ENCODE measurements around the gene XAGE2. TPM values are rescaled to one million over a fixed set of nuclear protein-coding genes. Genes with fewer than 3 reads are reported as not detected.

XAGE2 gene
- total RNA-seq, 4 donors from 2014 or later = not detected

DNA sequence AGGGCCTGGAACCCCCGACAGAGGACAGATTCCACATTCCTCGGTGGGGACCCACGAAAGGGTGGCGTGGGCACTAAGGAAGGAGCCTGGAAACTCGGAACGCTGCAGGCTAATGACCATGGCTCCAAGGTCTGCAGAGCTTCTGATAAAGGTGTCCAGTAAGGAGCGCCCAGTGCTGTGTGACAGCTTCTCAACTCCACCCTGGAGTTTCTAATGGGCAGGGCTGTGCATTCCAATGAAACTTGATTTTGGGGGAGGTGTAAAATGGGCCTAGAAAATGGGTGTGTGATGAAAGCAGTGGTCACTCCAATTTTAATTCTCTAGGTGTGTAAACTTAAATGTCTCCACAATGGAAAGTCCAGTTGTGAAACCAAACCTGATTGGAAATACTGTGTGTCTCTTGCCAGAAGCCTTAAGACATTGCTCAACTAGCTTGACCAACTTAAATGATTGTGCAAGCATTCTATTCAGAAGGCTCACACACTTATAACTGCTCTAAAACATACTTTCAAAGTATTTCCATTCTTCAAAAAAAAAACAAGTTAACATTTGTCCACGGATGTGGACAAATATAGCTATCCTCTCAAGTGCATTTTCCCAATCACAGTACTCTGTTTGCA, 52.1 kb downstream of the XAGE2 start:
- Histone ChIP-seq H3K9me3 (no peaks in the 10 kb centered on the region), H3K4me1 (no peaks in the 10 kb centered on the region), H3K27ac (replicated peaks in 1 of 4) (no peak overlapping the region), H3K4me3 (no peak overlapping the region), H3K27me3 (peaks cover 0 to 8% (median 0%) of the 10 kb centered on the region in 4 donors), H3K36me3 (no peaks in the 10 kb centered on the region)
- intact Hi-C loops (cut with DNase I) = no loop called here
- TF ChIP-seq POLR2AphosphoS5 (IDR thresholded peaks at IDR 0.05) (no peak), EP300 (IDR thresholded peaks at IDR 0.05) (no peak), POLR2A (IDR thresholded peaks at IDR 0.05; ENCODE audit: low read depth) (no peak), CTCF (IDR thresholded peaks at IDR 0.05) (no peak)
- DNase-seq (ENCODE audit: extremely low spot score) = no peak
- WGBS = 86% methylated on average over 8 of the region's 8 CpGs

DNA sequence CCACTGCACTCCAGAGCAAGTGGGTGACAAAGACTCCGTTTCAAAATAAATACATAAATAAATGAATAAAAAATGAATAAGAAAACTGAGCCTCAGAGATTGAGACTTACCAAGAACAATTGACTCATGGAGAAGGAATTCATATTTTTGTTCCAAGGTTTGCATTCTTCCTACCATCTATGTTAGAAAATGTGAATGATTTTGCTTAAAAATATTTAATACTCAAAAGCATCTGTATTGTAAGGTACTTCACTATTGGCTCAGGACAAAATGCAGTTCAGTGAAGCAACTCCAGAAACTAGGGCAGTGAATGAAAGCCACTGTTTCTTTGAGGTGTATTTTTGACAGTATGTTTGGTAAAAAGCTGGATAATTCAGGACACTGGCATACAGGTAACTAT, 54.1 kb downstream of the XAGE2 start:
- H3K36me3 ChIP-seq = no peaks in the 10 kb centered on the region
- DNase-seq (ENCODE audit: extremely low spot score) = no peak
- intact Hi-C loops (cut with DNase I) = no loop called here
- H3K27me3 ChIP-seq = peaks cover 0 to 8% (median 0%) of the 10 kb centered on the region in 4 donors
- H3K4me3 ChIP-seq = no peak overlapping the region
- TF ChIP-seq CTCF (IDR thresholded peaks at IDR 0.05) (no peak), EP300 (IDR thresholded peaks at IDR 0.05) (no peak), POLR2A (IDR thresholded peaks at IDR 0.05; ENCODE audit: low read depth) (no peak)
- 41% methylated on average over 1 of the region's 1 CpG for WGBS
- no peaks in the 10 kb centered on the region for H3K4me1 ChIP-seq
- H3K27ac ChIP-seq (replicated peaks in 1 of 4) = no peak overlapping the region
- no peaks in the 10 kb centered on the region for H3K9me3 ChIP-seq

DNA sequence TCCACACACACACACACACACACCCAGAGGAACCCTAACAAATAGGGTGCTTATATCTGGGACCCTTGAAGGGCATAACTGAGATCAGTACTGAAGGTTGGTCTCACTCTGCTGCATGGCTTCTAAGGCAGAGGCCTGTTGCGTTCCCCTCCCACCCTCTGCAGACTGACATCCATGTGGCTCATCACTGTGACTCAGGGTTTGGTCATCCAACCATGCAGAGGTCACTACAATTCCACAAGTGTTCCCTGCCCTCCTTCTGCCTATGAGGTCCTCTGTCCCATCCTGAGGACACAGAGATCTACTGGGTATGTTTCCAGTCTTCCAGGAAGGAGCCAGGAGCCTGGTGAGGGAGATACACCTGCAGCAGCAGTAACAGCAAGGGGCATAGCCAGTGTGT, 55.8 kb downstream of the XAGE2 start:
- intact Hi-C loops (cut with DNase I) = no loop called here
- H3K27me3 ChIP-seq = peaks cover 0 to 8% (median 0%) of the 10 kb centered on the region in 4 donors
- no peaks in the 10 kb centered on the region for H3K9me3 ChIP-seq
- no peak for DNase-seq (ENCODE audit: extremely low spot score)
- H3K4me1 ChIP-seq = no peaks in the 10 kb centered on the region
- no peaks in the 10 kb centered on the region for H3K36me3 ChIP-seq
- H3K27ac ChIP-seq (replicated peaks in 1 of 4) = no peak overlapping the region
- 82% methylated on average over 1 of the region's 1 CpG for WGBS
- no peak overlapping the region for H3K4me3 ChIP-seq
- TF ChIP-seq EP300 (IDR thresholded peaks at IDR 0.05) (no peak), CTCF (IDR thresholded peaks at IDR 0.05) (no peak), POLR2A (IDR thresholded peaks at IDR 0.05; ENCODE audit: low read depth) (no peak), POLR2AphosphoS5 (IDR thresholded peaks at IDR 0.05) (no peak)

Small RNA genes lying within 50 kb of the gene (small RNA-seq; reads per million reads assigned to genes)
- gene MIR8088 = 0 reads per million in 3 donors

Other genes with a start within 250 kb of the XAGE2 start
- gene MAGED4, start 184.1 kb upstream of the XAGE2 start, total RNA-seq = 1 to 10 TPM in 3 of 4 donors, under 1 TPM in 1; 0.57 to 9.1 (median 6.1) TPM
- gene XAGE1A, start 126.8 kb downstream of the XAGE2 start, total RNA-seq = not detected
- not detected for gene XAGE1B, start 148.0 kb downstream of the XAGE2 start, total RNA-seq